ENCODE measurements around the gene ATP5MC2. TPM values are rescaled to one million over a fixed set of nuclear protein-coding genes. Genes with fewer than 3 reads are reported as not detected.

The ATP5MC2 gene
- polyA plus RNA-seq, 4 donors: 557 to 624 (median 590) TPM

GRCh38 chr12:53618275-53618674 is 57.6 kb downstream of the ATP5MC2 start:
- no peak for DNase-seq (ENCODE audit: low read depth in 4 of 4, low spot score in 2 of 4)

DNA sequence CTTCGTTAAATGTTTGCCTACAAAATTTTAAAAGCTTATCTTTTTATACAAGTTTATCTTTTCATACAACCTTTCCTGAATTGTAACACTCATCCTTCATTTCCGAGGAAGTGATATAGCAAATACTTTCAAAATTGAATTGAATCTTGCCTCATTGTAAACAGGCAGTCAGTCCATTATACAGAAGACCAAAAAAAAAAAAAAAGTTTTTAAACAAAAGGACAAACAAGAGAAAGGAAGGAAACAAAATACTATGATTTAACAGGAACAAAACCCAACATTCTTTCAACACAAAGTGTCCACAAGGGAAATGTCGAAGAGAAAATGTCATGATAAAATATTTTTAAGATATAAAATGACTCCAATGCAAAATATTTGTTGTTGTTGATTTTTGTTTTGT is 58.2 kb downstream of the ATP5MC2 start:
- no peak for DNase-seq (ENCODE audit: low read depth in 4 of 4, low spot score in 2 of 4)

DNA sequence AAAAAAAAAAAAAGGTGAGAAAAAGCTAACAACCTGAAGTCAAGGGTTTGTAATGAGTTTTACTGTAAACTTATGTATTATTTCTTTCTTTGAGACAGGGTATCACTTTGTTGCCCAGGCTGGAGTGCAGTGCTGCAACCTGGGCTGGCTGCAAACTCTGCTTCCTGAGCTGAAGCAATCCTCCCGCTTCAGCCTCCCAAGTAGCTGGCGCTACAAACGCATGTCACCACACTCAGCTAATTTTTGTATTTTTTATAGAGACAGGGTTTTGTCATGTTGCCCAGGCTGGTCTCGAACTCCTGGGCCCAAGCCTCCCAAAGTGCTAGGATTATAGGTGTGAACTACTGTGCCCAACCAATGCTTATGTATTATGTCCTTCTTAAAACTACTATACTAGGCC is 58.9 kb downstream of the ATP5MC2 start:
- no peak for DNase-seq (ENCODE audit: low read depth in 4 of 4, low spot score in 2 of 4)

Other genes starting within 250 kb of the ATP5MC2 start
- 100 to 1,000 TPM; 159 to 202 (median 174) TPM for gene PRR13, start 234.3 kb downstream of the ATP5MC2 start, polyA plus RNA-seq (ENCODE audit: insufficient read length in 4 of 4)
- gene PCBP2, start 224.0 kb downstream of the ATP5MC2 start, polyA plus RNA-seq (ENCODE audit: insufficient read length in 4 of 4): 1,000 to 10,000 TPM in 3 of 4 donors, 100 to 1,000 TPM in 1; 971 to 1,152 (median 1,079) TPM
- 10 to 100 TPM; 17.6 to 37.8 (median 28.6) TPM for gene MAP3K12, start 176.6 kb downstream of the ATP5MC2 start, polyA plus RNA-seq (ENCODE audit: insufficient read length in 4 of 4)
- gene TARBP2, start 174.8 kb downstream of the ATP5MC2 start, polyA plus RNA-seq (ENCODE audit: insufficient read length in 4 of 4): 10 to 100 TPM; 40.6 to 60.3 (median 53.4) TPM
- gene NPFF, start 168.6 kb downstream of the ATP5MC2 start, polyA plus RNA-seq (ENCODE audit: insufficient read length in 4 of 4): 1 to 10 TPM in 1 of 4 donors, under 1 TPM in 1, not detected in 2; 0.73 to 1.3 TPM
- gene ATF7, start 49.7 kb downstream of the ATP5MC2 start, polyA plus RNA-seq (ENCODE audit: insufficient read length in 4 of 4): 10 to 100 TPM; 35.6 to 47.6 (median 44.7) TPM
- gene CALCOCO1, start 51.4 kb upstream of the ATP5MC2 start, polyA plus RNA-seq (ENCODE audit: insufficient read length in 4 of 4): 100 to 1,000 TPM; 111 to 148 (median 133) TPM
- gene CISTR, start 75.9 kb upstream of the ATP5MC2 start, polyA plus RNA-seq (ENCODE audit: insufficient read length in 4 of 4): under 1 TPM in 3 of 4 donors, not detected in 1; 0.24 to 0.44 (median 0.32) TPM